Progenitor cell of endocrine pancreas (in vitro differentiated cells): ENCODE results near the gene SPATS2. TPM values are rescaled to one million over a fixed set of nuclear protein-coding genes. Genes with fewer than 3 reads are reported as not detected.
A peak's percentile ranks its signal among the peaks of the same experiment; 100 is the strongest.

ENCODE experiments used
- DNase-seq: peaks from one replicate; pipeline ENCODE4 v3.0.0; 2021; ENCODE audit warnings: low spot score; ENCODE audit not compliant: unreplicated experiment
- H3K27ac Mint-ChIP-seq: 2 replicates; pipeline ENCODE4 v1.8.0; 2021; ENCODE audit warnings: mild to moderate bottlenecking, moderate library complexity, mixed read lengths
- H3K27me3 Mint-ChIP-seq: 2 replicates; pipeline ENCODE4 v1.8.0; 2021; ENCODE audit warnings: mixed read lengths
- H3K36me3 Mint-ChIP-seq: 2 replicates; pipeline ENCODE4 v1.8.0; 2022; ENCODE audit warnings: mixed read lengths; ENCODE audit not compliant: insufficient read depth
- H3K4me1 Mint-ChIP-seq: 2 replicates; pipeline ENCODE4 v1.8.0; 2021; ENCODE audit warnings: low read depth, mixed read lengths
- H3K4me3 Mint-ChIP-seq: 2 replicates; pipeline ENCODE4 v1.8.0; 2021; ENCODE audit warnings: low read depth, mild to moderate bottlenecking, moderate library complexity, mixed read lengths
- H3K9me3 Mint-ChIP-seq: 2 replicates; pipeline ENCODE4 v1.8.0; 2021; ENCODE audit warnings: low read depth, mixed read lengths
- total RNA-seq: library from RNA; stranded (reverse); gene quantifications from 2 replicates; pipeline ENCODE4 v1.2.1, GENCODE V29; 2021
- TF ChIP-seq, protein P1 (sequence below): fragments of 200-600 bp; sonication (generic); IDR thresholded peaks from one replicate; pipeline ENCODE4 v1.5.0; 2021; ENCODE audit warnings: antibody characterized with exemption, mild to moderate bottlenecking; ENCODE audit not compliant: unreplicated experiment

SPATS2 gene
- total RNA-seq, 1 donor from 2014 or later, result 84.4 TPM

DNA sequence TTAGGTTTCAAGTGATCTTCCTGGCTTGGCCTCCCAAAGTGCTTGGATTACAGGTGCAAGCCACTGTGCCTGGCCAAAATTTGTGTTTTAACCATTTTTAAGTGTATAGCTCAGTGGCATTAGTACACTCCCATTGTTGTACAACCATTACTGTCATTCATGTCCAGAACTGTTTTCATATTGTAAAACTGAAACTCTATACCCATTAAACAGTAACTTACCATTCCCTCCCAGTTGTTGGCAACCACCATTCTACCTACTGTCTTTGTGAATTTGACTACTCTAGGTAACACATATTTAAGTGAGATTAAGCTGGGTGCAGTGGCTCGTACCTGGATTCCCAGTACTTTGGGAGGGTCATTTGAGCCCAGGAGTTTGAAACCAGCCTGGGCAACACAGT, 104.3 kb downstream of the SPATS2 start:
- TF ChIP-seq, protein P1, sequence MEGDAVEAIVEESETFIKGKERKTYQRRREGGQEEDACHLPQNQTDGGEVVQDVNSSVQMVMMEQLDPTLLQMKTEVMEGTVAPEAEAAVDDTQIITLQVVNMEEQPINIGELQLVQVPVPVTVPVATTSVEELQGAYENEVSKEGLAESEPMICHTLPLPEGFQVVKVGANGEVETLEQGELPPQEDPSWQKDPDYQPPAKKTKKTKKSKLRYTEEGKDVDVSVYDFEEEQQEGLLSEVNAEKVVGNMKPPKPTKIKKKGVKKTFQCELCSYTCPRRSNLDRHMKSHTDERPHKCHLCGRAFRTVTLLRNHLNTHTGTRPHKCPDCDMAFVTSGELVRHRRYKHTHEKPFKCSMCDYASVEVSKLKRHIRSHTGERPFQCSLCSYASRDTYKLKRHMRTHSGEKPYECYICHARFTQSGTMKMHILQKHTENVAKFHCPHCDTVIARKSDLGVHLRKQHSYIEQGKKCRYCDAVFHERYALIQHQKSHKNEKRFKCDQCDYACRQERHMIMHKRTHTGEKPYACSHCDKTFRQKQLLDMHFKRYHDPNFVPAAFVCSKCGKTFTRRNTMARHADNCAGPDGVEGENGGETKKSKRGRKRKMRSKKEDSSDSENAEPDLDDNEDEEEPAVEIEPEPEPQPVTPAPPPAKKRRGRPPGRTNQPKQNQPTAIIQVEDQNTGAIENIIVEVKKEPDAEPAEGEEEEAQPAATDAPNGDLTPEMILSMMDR, result no peak
- DNase-seq, result no peak
- Mint-ChIP-seq H3K27ac (no peak overlapping the region), H3K27me3 (no peaks in the 10 kb centered on the region), H3K4me3 (no peak overlapping the region), H3K36me3 (peaks cover 10% of the 10 kb centered on the region), H3K9me3 (no peaks in the 10 kb centered on the region), H3K4me1 (peaks cover 16% of the 10 kb centered on the region)

- Mint-ChIP-seq H3K36me3 (peaks cover 15% of the 10 kb centered on the region), H3K27me3 (no peaks in the 10 kb centered on the region), H3K4me3 (no peak overlapping the region), H3K27ac (peak overlapping the region; percentile 81), H3K9me3 (no peaks in the 10 kb centered on the region), H3K4me1 (peaks cover 19% of the 10 kb centered on the region)
- no peak for DNase-seq
- TF ChIP-seq, protein P1, result no peak
Measured at GRCh38 chr12:49476091-49476490, 108.8 kb downstream of the SPATS2 start.

DNA sequence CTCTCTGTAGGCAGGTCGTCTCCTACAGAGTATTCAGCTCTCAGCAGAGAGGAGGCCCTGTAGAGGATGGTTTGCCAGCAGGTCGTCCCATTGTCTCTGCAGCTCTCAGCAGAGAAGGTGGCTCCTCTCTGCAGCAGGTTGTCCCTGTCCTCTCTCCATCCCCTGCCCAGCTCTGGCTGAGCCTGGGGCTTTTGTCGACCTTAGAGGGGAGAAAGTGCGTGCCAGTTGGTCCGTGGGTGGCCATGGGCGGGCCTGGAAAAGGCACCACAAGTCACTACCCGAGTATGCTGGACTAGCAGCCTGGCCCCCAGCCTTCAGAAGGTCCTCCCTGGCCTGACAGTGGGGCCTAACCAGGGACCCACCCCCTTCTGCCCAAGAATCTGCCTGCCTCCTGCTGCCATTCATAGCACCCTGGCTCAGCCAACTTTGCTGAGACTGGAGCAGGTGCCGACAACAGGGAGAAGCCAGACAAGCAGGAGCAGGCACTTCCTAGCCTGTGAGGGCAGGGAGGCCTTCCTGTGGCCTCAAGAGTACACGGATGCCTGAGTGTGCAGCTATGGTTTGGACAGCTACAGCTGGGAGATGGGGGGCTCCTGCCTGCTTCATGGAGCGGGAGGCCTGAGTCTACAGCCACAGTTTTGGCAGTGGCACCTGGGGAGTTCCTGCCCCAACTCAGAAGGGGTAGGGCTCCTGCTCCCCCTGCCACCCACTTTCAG, 111.8 kb downstream of the SPATS2 start:
- DNase-seq, result no peak
- H3K27me3 Mint-ChIP-seq, result no peaks in the 10 kb centered on the region
- no peaks in the 10 kb centered on the region for H3K9me3 Mint-ChIP-seq
- H3K4me1 Mint-ChIP-seq, result peaks cover 37% of the 10 kb centered on the region
- H3K4me3 Mint-ChIP-seq, result no peak overlapping the region
- peak overlapping the region; percentile 52 for H3K27ac Mint-ChIP-seq
- H3K36me3 Mint-ChIP-seq, result peaks cover 15% of the 10 kb centered on the region
- TF ChIP-seq, protein P1, result no peak

GRCh38 chr12:49482095-49483051, 115.1 kb downstream of the SPATS2 start:
- Mint-ChIP-seq H3K4me1 (peaks cover 28% of the 10 kb centered on the region), H3K4me3 (no peak overlapping the region), H3K27ac (peak overlapping the region; percentile 86), H3K36me3 (peaks cover 4% of the 10 kb centered on the region), H3K9me3 (no peaks in the 10 kb centered on the region), H3K27me3 (no peaks in the 10 kb centered on the region)
- no peak for DNase-seq
- TF ChIP-seq, protein P1, result no peak

DNA sequence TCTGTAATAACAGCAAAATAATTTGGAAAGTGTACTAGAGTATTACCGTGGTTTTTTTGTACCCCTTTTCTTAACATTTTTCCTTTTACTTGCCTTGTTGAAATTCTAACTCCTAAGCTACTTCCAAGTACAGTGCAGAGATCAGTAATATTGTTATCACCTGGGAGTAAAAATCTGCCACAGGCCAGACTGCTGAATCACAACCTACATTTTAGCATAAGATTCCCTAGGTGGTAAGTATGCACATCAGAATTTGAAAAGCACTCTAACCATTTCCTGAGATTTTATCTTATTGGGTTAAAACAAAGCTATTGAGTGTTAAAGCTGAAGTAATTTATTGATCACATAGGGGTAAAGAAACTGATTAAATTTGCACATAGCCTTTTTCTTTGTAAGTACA, 116.4 kb downstream of the SPATS2 start:
- Mint-ChIP-seq H3K4me3 (no peak overlapping the region), H3K27ac (peak overlapping the region; percentile 18), H3K27me3 (no peaks in the 10 kb centered on the region), H3K9me3 (no peaks in the 10 kb centered on the region), H3K36me3 (peaks cover 4% of the 10 kb centered on the region), H3K4me1 (peaks cover 28% of the 10 kb centered on the region)
- DNase-seq, result no peak
- TF ChIP-seq, protein P1, result no peak
